Measurements from ENCODE around the gene NFIA.
"Not testable (repeated sequence)": the region's sequence is repeated elsewhere in the genome, so short reads cannot be mapped to it uniquely, and the experiment has no call there.

The NFIA gene

GRCh38 chr1:61109158-61109557 lies 26.8 kb downstream of the NFIA start:
- no peak for DNase-seq

- DNase-seq = no peak
Measured at GRCh38 chr1:61109910-61110309, 27.5 kb downstream of the NFIA start.

GRCh38 chr1:61110554-61110953 lies 28.2 kb downstream of the NFIA start:
- DNase-seq = no peak

GRCh38 chr1:61111084-61112004 lies 29.0 kb downstream of the NFIA start:
- DNase-seq = no peak

GRCh38 chr1:61114178-61114870 lies 32.0 kb downstream of the NFIA start:
- DNase-seq = no peak

- no peak for DNase-seq
Measured at GRCh38 chr1:61115436-61115835, 33.1 kb downstream of the NFIA start.

- no peak for DNase-seq
Measured at GRCh38 chr1:61116421-61116820, 34.1 kb downstream of the NFIA start.

GRCh38 chr1:61117283-61117682 lies 34.9 kb downstream of the NFIA start:
- no peak for DNase-seq

GRCh38 chr1:61119085-61119484 lies 36.7 kb downstream of the NFIA start:
- no peak for DNase-seq

GRCh38 chr1:61120246-61120840 lies 38.0 kb downstream of the NFIA start:
- DNase-seq = no peak

- DNase-seq = no peak
Measured at GRCh38 chr1:61120998-61121397, 38.6 kb downstream of the NFIA start.

- no peak for DNase-seq
Measured at GRCh38 chr1:61121631-61122030, 39.3 kb downstream of the NFIA start.

- DNase-seq = no peak
Measured at GRCh38 chr1:61122389-61122788, 40.0 kb downstream of the NFIA start.

GRCh38 chr1:61123326-61123725 lies 41.0 kb downstream of the NFIA start:
- no peak for DNase-seq

- no peak for DNase-seq
Measured at GRCh38 chr1:61124078-61124477, 41.7 kb downstream of the NFIA start.

GRCh38 chr1:61124696-61125095 lies 42.3 kb downstream of the NFIA start:
- no peak for DNase-seq

GRCh38 chr1:61125263-61125662 lies 42.9 kb downstream of the NFIA start:
- DNase-seq = no peak

GRCh38 chr1:61125895-61126294 lies 43.5 kb downstream of the NFIA start:
- no peak for DNase-seq

- DNase-seq = not testable (repeated sequence)
Measured at GRCh38 chr1:61126843-61127242, 44.5 kb downstream of the NFIA start.

GRCh38 chr1:61130338-61131000 lies 48.1 kb downstream of the NFIA start:
- no peak for DNase-seq

GRCh38 chr1:61131248-61131647 lies 48.9 kb downstream of the NFIA start:
- DNase-seq = no peak

- DNase-seq = no peak
Measured at GRCh38 chr1:61131716-61132115, 49.4 kb downstream of the NFIA start.

GRCh38 chr1:61132176-61132638 lies 49.8 kb downstream of the NFIA start:
- DNase-seq = no peak

All from KG1 (cell line).